ENCODE results near the gene DTNBP1.

Gene DTNBP1

GRCh38 chr6:15556711-15557110 is 106.1 kb downstream of the DTNBP1 start:
- H3K36me3 Mint-ChIP-seq (ENCODE audit: low read depth): peaks cover 4% of the 10 kb centered on the region
- H3K4me1 Mint-ChIP-seq: peaks cover 10% of the 10 kb centered on the region
- H3K4me3 Mint-ChIP-seq: no peak overlapping the region
- no peak for DNase-seq
- no peaks in the 10 kb centered on the region for H3K9me3 Mint-ChIP-seq
- peak overlapping the region; percentile 4 for H3K27ac Mint-ChIP-seq
- H3K27me3 Mint-ChIP-seq (ENCODE audit: low read depth, poor library complexity): no peaks in the 10 kb centered on the region
- TF ChIP-seq, protein P1, sequence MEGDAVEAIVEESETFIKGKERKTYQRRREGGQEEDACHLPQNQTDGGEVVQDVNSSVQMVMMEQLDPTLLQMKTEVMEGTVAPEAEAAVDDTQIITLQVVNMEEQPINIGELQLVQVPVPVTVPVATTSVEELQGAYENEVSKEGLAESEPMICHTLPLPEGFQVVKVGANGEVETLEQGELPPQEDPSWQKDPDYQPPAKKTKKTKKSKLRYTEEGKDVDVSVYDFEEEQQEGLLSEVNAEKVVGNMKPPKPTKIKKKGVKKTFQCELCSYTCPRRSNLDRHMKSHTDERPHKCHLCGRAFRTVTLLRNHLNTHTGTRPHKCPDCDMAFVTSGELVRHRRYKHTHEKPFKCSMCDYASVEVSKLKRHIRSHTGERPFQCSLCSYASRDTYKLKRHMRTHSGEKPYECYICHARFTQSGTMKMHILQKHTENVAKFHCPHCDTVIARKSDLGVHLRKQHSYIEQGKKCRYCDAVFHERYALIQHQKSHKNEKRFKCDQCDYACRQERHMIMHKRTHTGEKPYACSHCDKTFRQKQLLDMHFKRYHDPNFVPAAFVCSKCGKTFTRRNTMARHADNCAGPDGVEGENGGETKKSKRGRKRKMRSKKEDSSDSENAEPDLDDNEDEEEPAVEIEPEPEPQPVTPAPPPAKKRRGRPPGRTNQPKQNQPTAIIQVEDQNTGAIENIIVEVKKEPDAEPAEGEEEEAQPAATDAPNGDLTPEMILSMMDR (IDR thresholded peaks at IDR 0.05): no peak

DNA sequence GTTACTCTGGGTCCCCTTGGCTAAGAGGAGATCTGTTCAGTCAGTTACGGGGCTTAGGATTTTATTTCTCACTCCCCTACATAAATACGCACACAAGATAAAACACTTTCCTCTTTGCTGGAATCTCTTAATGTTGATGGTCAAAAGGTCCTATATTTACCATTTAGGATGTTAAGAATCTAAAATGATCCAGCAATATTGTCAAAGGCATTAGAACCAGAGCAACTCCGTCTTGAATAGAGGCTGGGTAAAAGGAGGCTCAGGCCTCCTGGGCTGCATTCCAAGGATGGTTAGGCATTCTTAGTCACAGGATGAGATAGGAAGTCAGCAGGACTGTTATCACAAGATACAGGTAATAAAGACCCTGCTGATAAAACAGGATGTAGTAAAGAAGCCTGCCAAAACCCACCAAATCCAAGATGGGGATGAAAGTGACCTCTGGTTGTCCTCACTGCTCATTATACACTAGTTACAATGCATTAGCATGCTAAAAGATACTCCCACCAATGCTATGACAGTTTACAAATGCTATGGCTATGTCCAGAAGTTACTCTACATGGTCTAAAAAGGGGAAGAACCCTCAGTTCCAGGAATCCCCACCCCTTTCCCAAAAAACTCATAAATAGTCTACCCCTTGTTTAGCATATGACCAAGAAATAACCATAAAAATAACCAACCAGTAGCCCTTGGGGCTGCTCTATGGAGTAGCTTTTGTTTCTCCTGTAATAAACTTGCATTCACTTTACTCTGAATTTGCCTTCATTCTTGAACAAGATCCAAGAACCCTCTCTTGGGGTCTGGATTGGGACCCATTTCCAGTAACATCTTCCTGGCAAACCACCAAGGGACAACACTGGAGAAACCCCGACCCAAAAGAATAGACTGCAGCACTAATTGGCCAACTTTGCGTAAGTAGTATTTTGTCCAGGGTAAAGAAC is 107.5 kb downstream of the DTNBP1 start:
- Mint-ChIP-seq H3K36me3 (ENCODE audit: low read depth) (peaks cover 4% of the 10 kb centered on the region), H3K9me3 (no peaks in the 10 kb centered on the region), H3K4me1 (peaks cover 24% of the 10 kb centered on the region), H3K27me3 (ENCODE audit: low read depth, poor library complexity) (no peaks in the 10 kb centered on the region), H3K27ac (no peak overlapping the region), H3K4me3 (no peak overlapping the region)
- no peak for DNase-seq
- TF ChIP-seq, protein P1 (IDR thresholded peaks at IDR 0.05): no peak

GRCh38 chr6:15554728-15555100 is 108.1 kb downstream of the DTNBP1 start:
- no peak overlapping the region for H3K27ac Mint-ChIP-seq
- peaks cover 26% of the 10 kb centered on the region for H3K4me1 Mint-ChIP-seq
- no peaks in the 10 kb centered on the region for H3K9me3 Mint-ChIP-seq

DNA sequence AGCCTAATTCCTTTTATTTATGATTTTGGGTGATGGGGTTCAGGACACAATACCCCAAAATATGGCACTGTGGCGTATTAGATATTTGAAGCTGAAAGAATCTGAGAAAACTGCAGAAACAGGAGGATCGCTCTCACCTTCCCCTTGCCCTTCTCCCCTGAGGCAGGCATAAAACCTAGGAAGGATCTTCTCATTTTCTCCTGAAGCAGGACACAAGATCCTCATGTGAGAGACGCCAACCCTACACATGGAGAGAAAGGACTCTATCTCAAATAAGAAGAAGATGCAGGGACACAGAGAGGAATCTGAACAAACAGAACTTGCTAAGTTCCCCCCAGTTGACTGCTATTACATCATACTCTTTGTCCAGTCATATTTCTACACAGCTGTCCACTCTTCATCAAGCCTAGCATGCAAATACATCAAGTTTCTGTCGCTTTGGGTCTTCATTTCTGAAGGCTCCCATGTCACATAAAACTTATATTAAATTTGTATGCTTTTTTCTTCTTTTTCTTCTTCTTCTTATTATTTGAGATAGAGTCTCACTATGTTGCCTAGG is 109.0 kb downstream of the DTNBP1 start:
- Mint-ChIP-seq H3K4me3 (no peak overlapping the region), H3K27me3 (ENCODE audit: low read depth, poor library complexity) (no peaks in the 10 kb centered on the region), H3K9me3 (no peaks in the 10 kb centered on the region), H3K4me1 (peaks cover 29% of the 10 kb centered on the region), H3K36me3 (ENCODE audit: low read depth) (peaks cover 4% of the 10 kb centered on the region), H3K27ac (peak overlapping the region; percentile 45)
- TF ChIP-seq, protein P1 (IDR thresholded peaks at IDR 0.05): no peak
- no peak for DNase-seq

More at GRCh38 chr6:15554728-15555100, 108.1 kb downstream of the DTNBP1 start:
- H3K4me3 Mint-ChIP-seq: no peak overlapping the region
- peaks cover 4% of the 10 kb centered on the region for H3K36me3 Mint-ChIP-seq (ENCODE audit: low read depth)
- no peaks in the 10 kb centered on the region for H3K27me3 Mint-ChIP-seq (ENCODE audit: low read depth, poor library complexity)
- TF ChIP-seq, protein P1 (IDR thresholded peaks at IDR 0.05): no peak
- no peak for DNase-seq

- TF ChIP-seq, protein P1 (IDR thresholded peaks at IDR 0.05): no peak
- peaks cover 29% of the 10 kb centered on the region for H3K4me1 Mint-ChIP-seq
- no peaks in the 10 kb centered on the region for H3K27me3 Mint-ChIP-seq (ENCODE audit: low read depth, poor library complexity)
- H3K9me3 Mint-ChIP-seq: no peaks in the 10 kb centered on the region
- H3K4me3 Mint-ChIP-seq: no peak overlapping the region
- no peak for DNase-seq
- H3K27ac Mint-ChIP-seq: no peak overlapping the region
- peaks cover 4% of the 10 kb centered on the region for H3K36me3 Mint-ChIP-seq (ENCODE audit: low read depth)
Measured at GRCh38 chr6:15553031-15553430, 109.8 kb downstream of the DTNBP1 start.

All from nephron progenitor cell (in vitro differentiated cells).